Muscle layer of colon (tissue), 2 donors: ENCODE measurements around the gene FUT6.
A peak's percentile ranks its signal among the peaks of the same experiment; 100 is the strongest.

Source experiments
- H3K27ac ChIP-seq: one replicate; pipeline ENCODE4 v1.7.0; 2013; ENCODE audit warnings: low read depth, mild to moderate bottlenecking, low read length, moderate library complexity
- H3K27me3 ChIP-seq, 2 donors: one replicate each; pipeline ENCODE4 v1.7.0; 2013; ENCODE audit warnings: low read length in 2 of 2, mild to moderate bottlenecking in 2 of 2; ENCODE audit not compliant: insufficient read depth in 2 of 2, control insufficient read depth in 1 of 2
- H3K36me3 ChIP-seq: one replicate; pipeline ENCODE4 v1.7.0; 2013; ENCODE audit warnings: mild to moderate bottlenecking, low read length; ENCODE audit not compliant: insufficient read depth
- H3K4me1 ChIP-seq: one replicate; pipeline ENCODE4 v1.7.0; 2013; ENCODE audit warnings: mild to moderate bottlenecking, low read length; ENCODE audit not compliant: insufficient read depth
- H3K4me3 ChIP-seq, 2 donors: one replicate each; pipeline ENCODE4 v1.7.0; 2013; ENCODE audit warnings: low read length in 2 of 2, low read depth in 1 of 2, mild to moderate bottlenecking in 1 of 2, moderate library complexity in 1 of 2
- H3K9ac ChIP-seq: one replicate; pipeline ENCODE4 v1.7.0; 2013; ENCODE audit warnings: low read length
- H3K9me3 ChIP-seq: one replicate; pipeline ENCODE4 v1.7.0; 2013; ENCODE audit warnings: mild to moderate bottlenecking, low read length
- donor health status: abdominal sarcoma.
- donor health status: Adenocarcinoma of cecum.

The FUT6 gene

GRCh38 chr19:5808120-5808816, 31.2 kb downstream of the FUT6 start:
- Histone ChIP-seq H3K27ac (no peak overlapping the region), H3K9me3 (no peaks in the 10 kb centered on the region), H3K27me3 (peaks cover 0 to 7% of the 10 kb centered on the region in 2 donors), H3K4me1 (peaks cover 5% of the 10 kb centered on the region), H3K9ac (no peak overlapping the region), H3K36me3 (no peaks in the 10 kb centered on the region), H3K4me3 (no peak overlapping the region)

GRCh38 chr19:5806905-5807304, 32.6 kb downstream of the FUT6 start:
- H3K9me3 ChIP-seq = no peaks in the 10 kb centered on the region
- peaks cover 2 to 7% of the 10 kb centered on the region in 2 donors for H3K27me3 ChIP-seq
- no peaks in the 10 kb centered on the region for H3K36me3 ChIP-seq
- H3K4me3 ChIP-seq = no peak overlapping the region
- no peak overlapping the region for H3K27ac ChIP-seq
- H3K4me1 ChIP-seq = peaks cover 5% of the 10 kb centered on the region
- no peak overlapping the region for H3K9ac ChIP-seq

GRCh38 chr19:5806133-5806489, 33.4 kb downstream of the FUT6 start:
- Histone ChIP-seq H3K9me3 (no peaks in the 10 kb centered on the region), H3K9ac (no peak overlapping the region), H3K27me3 (peaks cover 5 to 14% of the 10 kb centered on the region in 2 donors), H3K4me3 (peak overlapping the region in 1 of 2 donors; percentile 55), H3K36me3 (no peaks in the 10 kb centered on the region), H3K4me1 (peaks cover 5% of the 10 kb centered on the region), H3K27ac (peak overlapping the region; percentile 40)

- H3K27me3 ChIP-seq = peaks cover 5 to 15% of the 10 kb centered on the region in 2 donors
Observed at GRCh38 chr19:5805462-5806132, 33.9 kb downstream of the FUT6 start.

GRCh38 chr19:5804516-5805461, 34.7 kb downstream of the FUT6 start, which contains the start of gene NRTN:
NRTN (plus strand) TSS chr19:5805067; CDS start chr19:5824166, 19,099 bp downstream.
- H3K9ac ChIP-seq = no peak within 1 kb of the TSS
- H3K27ac ChIP-seq = peak within 1 kb of the TSS; percentile 68
- H3K36me3 ChIP-seq = no peaks in the 10 kb centered on the region
- H3K27me3 ChIP-seq = peaks cover 5 to 15% of the 10 kb centered on the region in 2 donors
- H3K4me1 ChIP-seq = peaks cover 5% of the 10 kb centered on the region
- H3K9me3 ChIP-seq = no peaks in the 10 kb centered on the region
- peak within 1 kb of the TSS; percentile 43 to 55 for H3K4me3 ChIP-seq

More at GRCh38 chr19:5805462-5806132, 33.9 kb downstream of the FUT6 start:
- Histone ChIP-seq H3K4me3 (peak overlapping the region; percentile 36 to 55), H3K9ac (no peak overlapping the region), H3K27ac (peak overlapping the region; percentile 40), H3K36me3 (no peaks in the 10 kb centered on the region), H3K4me1 (peaks cover 5% of the 10 kb centered on the region), H3K9me3 (no peaks in the 10 kb centered on the region)

- Histone ChIP-seq H3K27ac (peak overlapping the region; percentile 68), H3K9me3 (no peaks in the 10 kb centered on the region), H3K27me3 (peaks cover 5 to 15% of the 10 kb centered on the region in 2 donors), H3K4me1 (peaks cover 5% of the 10 kb centered on the region), H3K36me3 (no peaks in the 10 kb centered on the region), H3K9ac (no peak overlapping the region), H3K4me3 (peak overlapping the region; percentile 43 to 53)
Observed at GRCh38 chr19:5803752-5804515, 35.6 kb downstream of the FUT6 start.

GRCh38 chr19:5803441-5803751, 36.1 kb downstream of the FUT6 start:
- Histone ChIP-seq H3K4me3 (peak overlapping the region; percentile 43 to 53), H3K27ac (peak overlapping the region; percentile 48), H3K4me1 (peaks cover 5% of the 10 kb centered on the region), H3K36me3 (no peaks in the 10 kb centered on the region), H3K9me3 (no peaks in the 10 kb centered on the region), H3K9ac (no peak overlapping the region), H3K27me3 (peaks cover 5 to 15% of the 10 kb centered on the region in 2 donors)

- H3K27ac ChIP-seq = no peak overlapping the region
- H3K27me3 ChIP-seq = peaks cover 5 to 15% of the 10 kb centered on the region in 2 donors
- no peaks in the 10 kb centered on the region for H3K36me3 ChIP-seq
- no peak overlapping the region for H3K9ac ChIP-seq
- H3K9me3 ChIP-seq = no peaks in the 10 kb centered on the region
- H3K4me1 ChIP-seq = peaks cover 5% of the 10 kb centered on the region
- H3K4me3 ChIP-seq = no peak overlapping the region
Observed at GRCh38 chr19:5801796-5802619, 37.5 kb downstream of the FUT6 start.

GRCh38 chr19:5800361-5801270, 38.9 kb downstream of the FUT6 start:
- Histone ChIP-seq H3K36me3 (no peaks in the 10 kb centered on the region), H3K9ac (no peak overlapping the region), H3K4me1 (peaks cover 5% of the 10 kb centered on the region), H3K4me3 (no peak overlapping the region), H3K27ac (no peak overlapping the region), H3K9me3 (no peaks in the 10 kb centered on the region), H3K27me3 (peaks cover 5 to 15% of the 10 kb centered on the region in 2 donors)
